Neural progenitor cell (in vitro differentiated cells): Measurements from ENCODE around the gene FJX1. TPM values are rescaled to one million over a fixed set of nuclear protein-coding genes. Genes with fewer than 3 reads are reported as not detected.

Experiments
- DNase-seq: peaks from one replicate; pipeline ENCODE4 v3.0.0-alpha.2; 2016; ENCODE audit warnings: low spot score
- H2AFZ ChIP-seq: fragments of 200-600 bp; sonication (generic); replicated peaks from 2 replicates; pipeline ENCODE4 v1.6.1; 2016; ENCODE audit warnings: antibody characterized with exemption
- H3F3A ChIP-seq: fragments of 200-600 bp; sonication (generic); 2 replicates; pipeline ENCODE4 v1.6.1; 2016; ENCODE audit warnings: antibody characterized with exemption, low read depth
- H3K27ac ChIP-seq: fragments of 200-600 bp; sonication (generic); 2 replicates; pipeline ENCODE4 v1.5.1; 2016; ENCODE audit warnings: mild to moderate bottlenecking
- H3K27me3 ChIP-seq: fragments of 200-600 bp; sonication (generic); 2 replicates; pipeline ENCODE4 v1.6.1; 2016; ENCODE audit warnings: mild to moderate bottlenecking, moderate library complexity
- H3K36me3 ChIP-seq: fragments of 200-600 bp; sonication (generic); 2 replicates; pipeline ENCODE4 v1.5.1; 2016
- H3K4me1 ChIP-seq: fragments of 200-600 bp; sonication (generic); 2 replicates; pipeline ENCODE4 v1.6.1; 2016; ENCODE audit warnings: mixed run types
- H3K4me2 ChIP-seq: fragments of 200-600 bp; sonication (generic); 2 replicates; pipeline ENCODE4 v1.6.1; 2016
- H3K4me3 ChIP-seq: fragments of 200-600 bp; sonication (generic); 2 replicates; pipeline ENCODE4 v1.5.1; 2016
- H3K79me2 ChIP-seq: fragments of 200-600 bp; sonication (generic); 2 replicates; pipeline ENCODE4 v1.6.1; 2016; ENCODE audit warnings: low read depth
- H3K9ac ChIP-seq: fragments of 200-600 bp; sonication (generic); 2 replicates; pipeline ENCODE4 v1.6.1; 2016
- H3K9me3 ChIP-seq: fragments of 200-600 bp; sonication (generic); 2 replicates; pipeline ENCODE4 v1.5.1; 2016; ENCODE audit warnings: low read depth
- H4K20me1 ChIP-seq: fragments of 200-600 bp; sonication (generic); 2 replicates; pipeline ENCODE4 v1.6.1; 2016; ENCODE audit warnings: low read depth
- H3K27ac Mint-ChIP-seq: 3 replicates; pipeline ENCODE4 v1.8.0; 2021; ENCODE audit warnings: mixed read lengths
- H3K27me3 Mint-ChIP-seq: 2 replicates; pipeline ENCODE4 v1.8.0; 2022; ENCODE audit warnings: low read depth, mild to moderate bottlenecking, inconsistent platforms, moderate library complexity, mixed read lengths; ENCODE audit not compliant: insufficient read depth
- H3K36me3 Mint-ChIP-seq: 3 replicates; pipeline ENCODE4 v1.8.0; 2021; ENCODE audit warnings: mixed read lengths
- H3K4me1 Mint-ChIP-seq: 3 replicates; pipeline ENCODE4 v1.8.0; 2021; ENCODE audit warnings: mixed read lengths
- H3K4me3 Mint-ChIP-seq: 3 replicates; pipeline ENCODE4 v1.8.0; 2021; ENCODE audit warnings: mild to moderate bottlenecking, moderate library complexity, mixed read lengths
- H3K9me3 Mint-ChIP-seq: 3 replicates; pipeline ENCODE4 v1.8.0; 2020; ENCODE audit warnings: mixed read lengths
- CTCF ChIP-seq: fragments of 200-600 bp; sonication (generic); IDR thresholded peaks from 2 replicates; pipeline ENCODE4 v1.5.1; 2017; ENCODE audit warnings: antibody characterized with exemption, mild to moderate bottlenecking
- EZH2 ChIP-seq: fragments of 200-600 bp; sonication (generic); IDR thresholded peaks from 2 replicates; pipeline ENCODE4 v1.6.1; 2017; ENCODE audit warnings: antibody characterized with exemption, mild to moderate bottlenecking, moderate library complexity
- EZH2phosphoT487 ChIP-seq: fragments of 200-600 bp; sonication (generic); IDR thresholded peaks from 2 replicates; pipeline ENCODE4 v1.6.1; 2017; ENCODE audit warnings: antibody characterized with exemption
- total RNA-seq: library from RNA; depleted of rRNA; stranded (reverse); fragments of >200 nt; gene quantifications from 2 replicates; pipeline ENCODE4 v1.2.3, GENCODE V29; 2015; ENCODE audit warnings: low replicate concordance

FJX1 gene
- total RNA-seq, 1 donor from 2014 or later: 53.3 TPM

- peak; percentile 87 for DNase-seq
- peak overlapping the region; percentile 92 for H3K27ac Mint-ChIP-seq
Measured at GRCh38 chr11:35619855-35620640, 1.8 kb downstream of the FJX1 start.

GRCh38 chr11:35620795-35621194 lies 2.5 kb downstream of the FJX1 start:
- DNase-seq: no peak
- Histone ChIP-seq H3K27ac (no peak overlapping the region), H3K27me3 (no peaks in the 10 kb centered on the region), H3K4me1 (peaks cover 39% of the 10 kb centered on the region), H2AFZ (no peak overlapping the region), H3K9ac (peak overlapping the region; percentile 12), H4K20me1 (peaks cover 53% of the 10 kb centered on the region), H3K79me2 (peaks cover 47% of the 10 kb centered on the region), H3K9me3 (no peaks in the 10 kb centered on the region), H3K36me3 (no peaks in the 10 kb centered on the region), H3K4me2 (peak overlapping the region; percentile 90), H3F3A (peaks cover 62% of the 10 kb centered on the region), H3K4me3 (peak overlapping the region; percentile 73)
- peak overlapping the region; percentile 93 for H3K4me3 Mint-ChIP-seq
- TF ChIP-seq EZH2phosphoT487: no peak
- no peak for TF ChIP-seq EZH2
- TF ChIP-seq CTCF: no peak
- peaks cover 9% of the 10 kb centered on the region for H3K27me3 Mint-ChIP-seq
- H3K36me3 Mint-ChIP-seq: peaks cover 15% of the 10 kb centered on the region
- peaks cover 54% of the 10 kb centered on the region for H3K4me1 Mint-ChIP-seq
- no peaks in the 10 kb centered on the region for H3K9me3 Mint-ChIP-seq
- no peak overlapping the region for H3K27ac Mint-ChIP-seq

More at GRCh38 chr11:35619855-35620640, 1.8 kb downstream of the FJX1 start:
- Mint-ChIP-seq H3K9me3 (no peaks in the 10 kb centered on the region), H3K4me1 (peaks cover 60% of the 10 kb centered on the region), H3K36me3 (peaks cover 15% of the 10 kb centered on the region), H3K27me3 (peaks cover 9% of the 10 kb centered on the region), H3K4me3 (peak overlapping the region; percentile 93)
- Histone ChIP-seq H3K4me3 (peak overlapping the region; percentile 73), H2AFZ (no peak overlapping the region), H3K4me1 (peaks cover 46% of the 10 kb centered on the region), H3K27me3 (no peaks in the 10 kb centered on the region), H3K4me2 (peak overlapping the region; percentile 90), H3K9me3 (no peaks in the 10 kb centered on the region), H3K36me3 (no peaks in the 10 kb centered on the region), H3K9ac (peak overlapping the region; percentile 64), H3K79me2 (peaks cover 47% of the 10 kb centered on the region), H3K27ac (peak overlapping the region; percentile 92), H4K20me1 (peaks cover 53% of the 10 kb centered on the region), H3F3A (peaks cover 70% of the 10 kb centered on the region)
- no peak for TF ChIP-seq CTCF
- no peak for TF ChIP-seq EZH2
- TF ChIP-seq EZH2phosphoT487: no peak

- Histone ChIP-seq H3K4me1 (peaks cover 32% of the 10 kb centered on the region), H3K9ac (no peak overlapping the region), H3K9me3 (no peaks in the 10 kb centered on the region), H3K4me3 (peak overlapping the region; percentile 73), H3F3A (peaks cover 54% of the 10 kb centered on the region), H3K27ac (no peak overlapping the region), H2AFZ (no peak overlapping the region), H4K20me1 (peaks cover 53% of the 10 kb centered on the region), H3K36me3 (no peaks in the 10 kb centered on the region), H3K79me2 (peaks cover 47% of the 10 kb centered on the region), H3K27me3 (no peaks in the 10 kb centered on the region), H3K4me2 (peak overlapping the region; percentile 90)
- Mint-ChIP-seq H3K4me1 (peaks cover 47% of the 10 kb centered on the region), H3K4me3 (peak overlapping the region; percentile 22), H3K9me3 (no peaks in the 10 kb centered on the region), H3K27ac (peak overlapping the region; percentile 29), H3K36me3 (peaks cover 15% of the 10 kb centered on the region), H3K27me3 (peaks cover 9% of the 10 kb centered on the region)
- DNase-seq: no peak
- no peak for TF ChIP-seq CTCF
- TF ChIP-seq EZH2: no peak
- no peak for TF ChIP-seq EZH2phosphoT487
Measured at GRCh38 chr11:35621620-35622019, 3.4 kb downstream of the FJX1 start.
